HPDE6-E6E7 (cell line): ENCODE measurements around the gene NMT2.
"Not testable (repeated sequence)": the region's sequence is repeated elsewhere in the genome, so short reads cannot be mapped to it uniquely, and the experiment has no call there.

Experiments used
- DNase-seq: peaks from one replicate; pipeline ENCODE4 v3.0.0; 2011; ENCODE audit warnings: missing footprints; ENCODE audit errors: extremely low spot score

NMT2 gene

GRCh38 chr10:15168291-15168785, at the start of gene NMT2:
Gene NMT2 (minus strand): TSS chr10:15168693. CDS start chr10:15168612, 81 bp downstream.
- DNase-seq = peak; percentile 58

DNA sequence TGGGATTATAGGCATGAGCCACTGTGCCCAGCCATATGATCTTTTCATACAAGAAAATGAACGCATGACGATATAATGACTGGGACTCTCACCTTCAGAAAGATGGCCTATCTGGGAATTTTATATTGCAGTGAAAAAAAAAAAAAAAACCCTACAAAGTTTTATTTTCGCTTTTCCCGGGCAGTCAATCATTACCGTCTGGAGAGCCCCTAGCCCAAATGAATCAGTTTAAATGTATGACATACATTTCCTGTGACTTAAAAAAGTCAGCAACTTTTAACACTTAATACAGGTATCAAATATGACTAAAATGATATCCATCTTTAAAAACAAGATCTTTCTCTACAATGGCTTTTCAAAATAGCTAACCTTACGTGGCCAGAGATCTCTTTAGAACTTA, 48.2 kb upstream of the NMT2 start:
- no peak for DNase-seq

GRCh38 chr10:15214237-15214636, 45.7 kb upstream of the NMT2 start:
- no peak for DNase-seq

DNA sequence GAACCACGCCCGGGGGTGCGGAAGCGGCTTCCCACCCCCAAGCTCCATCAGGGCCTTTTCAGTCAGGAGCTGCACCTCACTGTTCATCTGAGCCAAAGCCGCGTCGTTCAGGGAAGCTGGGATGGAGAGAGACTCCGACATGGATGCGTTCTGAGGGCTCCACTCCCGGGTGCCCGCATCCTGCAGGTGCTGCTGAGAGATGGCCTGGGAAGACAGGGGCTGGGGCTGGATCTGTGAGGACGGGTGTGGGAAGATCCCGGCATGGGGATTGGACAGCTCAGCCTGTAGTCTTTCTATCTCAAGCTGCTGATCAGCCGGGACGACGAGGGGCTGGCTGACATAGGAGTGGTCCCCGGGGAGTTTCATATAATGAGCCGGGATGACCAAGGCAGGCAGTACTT, 45.0 kb upstream of the NMT2 start:
- DNase-seq = no peak

GRCh38 chr10:15211464-15211979, 43.0 kb upstream of the NMT2 start:
- DNase-seq = no peak

DNA sequence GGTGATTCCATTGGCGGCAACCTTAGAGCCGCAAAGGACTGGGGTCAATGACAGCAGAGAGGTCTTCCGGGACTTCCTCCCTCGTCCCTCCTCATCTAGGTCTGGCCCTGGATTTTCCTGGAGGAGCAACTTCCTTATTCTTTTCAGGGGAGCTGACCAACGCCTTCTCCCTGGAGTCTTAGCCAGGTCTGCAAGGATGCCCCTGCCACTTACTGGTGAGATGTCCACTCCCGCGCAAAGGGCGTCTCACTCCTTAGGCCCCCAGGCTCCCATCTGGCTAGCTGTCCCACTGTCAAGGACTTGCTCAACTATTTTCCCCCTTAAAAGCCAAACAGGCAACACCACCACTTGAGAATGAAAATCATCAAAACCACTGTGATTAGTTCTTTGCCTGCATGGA, 42.0 kb upstream of the NMT2 start:
- no peak for DNase-seq

DNA sequence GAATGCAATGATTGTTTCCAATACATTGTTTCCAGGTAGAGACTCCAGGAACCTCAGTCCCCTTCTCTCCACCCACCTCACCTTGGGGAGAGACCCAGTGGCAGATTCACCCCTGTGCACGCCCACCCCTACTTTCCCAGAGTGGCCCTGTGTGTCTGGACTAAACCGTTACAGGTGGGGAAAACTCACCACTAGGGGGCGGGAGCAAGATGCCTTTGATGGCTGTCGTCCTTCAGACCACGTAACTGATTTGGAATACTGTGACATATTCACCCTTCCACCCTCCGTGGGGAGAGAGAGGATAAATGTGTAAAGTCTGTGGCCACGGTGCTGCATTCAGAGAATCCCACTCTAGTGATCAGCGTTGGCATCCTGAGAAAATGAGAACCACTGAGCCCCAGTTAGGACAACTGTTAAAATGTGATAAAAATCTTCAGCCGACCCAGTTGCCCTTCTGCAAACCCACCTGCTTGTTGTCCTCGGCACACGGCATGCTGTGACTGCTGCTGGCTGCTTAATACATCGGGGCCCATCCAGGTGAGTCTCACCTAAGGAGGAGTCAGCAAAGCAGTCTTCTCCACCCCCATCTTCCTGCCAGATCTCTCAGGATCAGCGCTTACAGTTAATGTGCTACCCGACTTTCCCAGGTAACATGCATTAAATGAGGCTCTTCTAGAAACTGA, 41.5 kb upstream of the NMT2 start:
- DNase-seq = peak; percentile 5

- DNase-seq = no peak
Measured at GRCh38 chr10:15208221-15208620, 39.7 kb upstream of the NMT2 start.

DNA sequence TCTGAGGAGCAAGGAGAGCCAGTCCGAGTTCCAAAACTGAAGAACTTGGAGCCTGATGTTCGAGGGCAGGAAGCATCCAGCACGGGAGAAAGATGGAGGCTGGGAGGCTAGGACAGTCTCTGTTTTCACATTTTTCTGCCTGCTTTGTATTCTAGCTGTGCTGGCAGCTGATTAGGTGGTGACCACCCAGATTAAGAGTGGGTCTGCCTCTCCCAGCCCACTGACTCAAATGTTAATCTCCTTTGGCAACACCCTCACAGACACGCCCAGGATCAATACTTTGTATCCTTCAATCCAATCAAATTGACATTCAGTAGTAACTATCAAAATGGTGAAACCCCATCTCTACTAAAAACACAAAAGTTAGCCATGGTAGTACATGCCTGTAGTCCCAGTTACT, 38.9 kb upstream of the NMT2 start:
- not testable (repeated sequence) for DNase-seq

DNA sequence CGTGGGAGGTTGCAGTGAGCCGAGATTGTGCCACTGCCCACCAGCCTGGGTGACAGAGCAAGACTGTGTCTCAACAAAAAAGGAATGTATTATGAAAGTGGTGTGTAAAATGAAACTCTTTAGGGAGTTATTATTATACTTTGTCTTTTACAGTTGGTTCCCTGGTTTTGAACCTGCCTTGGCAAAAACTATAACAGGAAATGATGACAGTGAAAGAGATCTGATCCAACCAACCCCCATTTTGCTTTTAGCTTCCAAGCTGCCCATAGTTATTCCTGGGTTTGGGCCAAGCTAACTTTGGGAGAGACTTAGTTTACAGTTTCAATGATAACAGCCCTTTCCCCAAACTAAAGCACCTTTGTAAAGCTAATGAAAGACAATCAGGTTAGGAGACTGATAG, 34.1 kb upstream of the NMT2 start:
- no peak for DNase-seq

- not testable (repeated sequence) for DNase-seq
Measured at GRCh38 chr10:15202301-15202621, 33.8 kb upstream of the NMT2 start.

DNA sequence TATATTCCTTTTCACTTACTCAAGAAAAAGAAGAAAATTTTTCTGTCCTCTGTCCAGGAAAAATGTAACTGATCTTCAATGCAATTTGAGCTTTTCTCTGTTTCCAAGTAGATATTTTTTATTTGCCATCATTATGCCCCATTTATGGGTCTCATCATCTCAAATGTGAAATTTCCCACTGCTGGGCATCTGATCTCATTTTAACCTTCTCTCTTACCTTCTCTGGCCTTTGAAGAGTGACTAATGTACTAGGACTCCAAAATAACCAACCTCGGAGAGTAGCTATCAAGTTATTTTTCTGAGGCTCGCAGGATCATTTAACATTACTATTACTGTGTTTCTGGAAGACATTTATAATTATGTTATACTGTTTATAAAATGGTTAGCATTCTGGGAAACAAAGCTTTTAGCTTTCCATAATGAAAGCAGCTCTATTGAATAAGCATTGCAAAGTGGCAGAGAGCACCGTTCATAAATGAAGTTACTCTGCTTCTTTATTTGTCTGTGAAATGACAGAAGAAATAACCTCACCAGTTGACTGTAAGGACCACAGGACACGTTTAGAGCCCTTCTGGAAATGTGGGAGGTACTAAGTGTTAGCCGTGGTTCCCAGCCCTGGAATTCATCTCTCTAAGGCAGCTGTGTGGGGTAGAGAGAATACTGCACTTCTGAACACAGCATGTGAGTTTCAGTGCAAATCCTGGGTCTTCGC, 33.3 kb upstream of the NMT2 start:
- DNase-seq = peak; percentile 2

- peak; percentile 26 for DNase-seq
Measured at GRCh38 chr10:15200626-15201025, 32.1 kb upstream of the NMT2 start.

DNA sequence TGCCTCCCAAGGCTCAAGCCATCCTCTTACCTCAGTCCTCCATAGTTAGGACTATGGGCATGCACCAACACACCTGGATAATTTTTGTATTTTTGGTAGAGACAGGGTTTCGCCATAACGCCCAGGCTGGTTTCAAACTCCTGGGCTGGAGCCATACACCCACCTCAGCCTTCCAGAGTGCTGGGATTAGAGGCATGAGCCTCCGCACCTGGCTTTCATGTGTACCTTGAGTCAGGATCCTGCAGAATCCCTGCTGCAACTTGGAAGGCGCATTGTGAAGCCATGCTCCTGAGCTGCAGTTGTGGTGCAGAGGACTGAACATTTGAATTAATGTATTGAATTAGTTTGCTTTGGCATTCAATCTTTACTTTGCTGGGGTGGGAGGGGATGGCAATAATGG, 29.4 kb upstream of the NMT2 start:
- DNase-seq = no peak

- DNase-seq = no peak
Measured at GRCh38 chr10:15197276-15197675, 28.8 kb upstream of the NMT2 start.

DNA sequence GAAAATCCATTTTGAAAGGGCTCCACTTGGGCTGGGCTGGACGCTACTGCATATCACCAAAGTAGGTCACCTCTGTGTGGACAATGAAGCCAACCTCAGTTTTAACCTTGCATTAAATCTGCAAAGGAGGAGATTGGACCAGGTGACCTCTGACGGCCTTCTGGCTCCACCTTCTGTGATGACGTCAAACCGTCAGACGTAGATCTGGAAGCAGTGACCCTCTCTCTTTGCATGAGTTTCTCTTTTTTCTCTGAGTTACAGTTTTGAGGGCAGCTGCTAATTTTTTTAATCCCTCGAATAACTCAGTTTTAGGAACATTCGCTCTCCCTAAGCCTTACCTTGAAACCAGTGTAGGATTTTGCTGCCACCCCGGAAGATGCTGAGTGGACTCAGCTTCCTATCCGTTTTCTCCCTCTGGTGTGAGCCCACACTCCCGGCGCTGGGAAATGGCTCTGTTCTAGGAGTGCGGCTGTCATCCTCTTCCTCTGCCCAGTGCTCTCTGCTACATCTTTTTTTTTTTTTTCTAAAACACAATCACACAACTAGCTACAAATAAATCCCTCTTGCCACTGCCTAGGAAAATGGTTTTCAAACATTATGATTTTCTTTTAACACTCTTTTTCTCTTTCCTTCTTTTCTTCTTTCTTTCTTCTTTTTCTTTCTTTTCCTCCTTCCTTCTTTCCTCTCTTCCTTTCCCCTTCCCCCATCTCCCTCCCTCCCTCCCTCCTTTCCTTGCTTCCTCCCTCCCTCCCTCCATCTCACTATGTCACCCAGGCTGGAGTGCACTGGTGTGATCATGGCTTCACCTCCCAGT, 27.7 kb upstream of the NMT2 start:
- DNase-seq = no peak

DNA sequence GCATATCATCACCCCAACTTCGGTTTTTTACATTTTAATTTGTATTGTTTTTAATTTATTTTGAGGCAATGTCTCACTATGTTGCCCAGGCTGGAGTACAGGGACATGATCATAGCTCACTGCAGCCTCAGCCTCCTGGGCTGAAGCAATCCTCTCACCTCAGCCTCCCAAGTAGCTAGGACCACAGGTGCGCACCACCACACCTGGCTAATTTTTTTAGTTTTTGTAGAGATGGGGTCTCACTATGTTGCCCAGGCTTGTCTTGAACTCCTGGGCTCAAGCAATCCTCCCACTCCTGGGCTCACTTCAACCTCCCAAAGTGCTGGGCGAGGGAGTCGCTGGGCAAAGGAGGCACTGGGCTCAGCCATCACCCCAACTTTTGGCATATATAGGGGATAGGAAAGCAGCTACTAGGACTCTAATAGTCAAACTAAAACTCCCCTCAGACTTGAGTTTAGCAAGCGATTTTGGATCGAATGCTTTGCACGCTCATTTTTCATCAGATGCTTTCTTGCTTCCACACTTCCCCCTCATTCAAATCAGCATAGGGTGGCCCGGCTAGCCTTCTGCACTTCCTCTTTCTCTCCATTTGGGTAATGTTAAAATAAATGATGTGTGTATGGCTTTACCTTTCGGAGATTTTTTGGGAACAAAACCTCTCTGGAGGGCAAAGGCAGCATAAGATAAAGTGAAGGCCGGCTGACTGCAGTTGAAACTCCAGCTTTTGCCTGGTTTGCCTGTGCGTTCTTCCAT, 20.8 kb upstream of the NMT2 start:
- no peak for DNase-seq

DNA sequence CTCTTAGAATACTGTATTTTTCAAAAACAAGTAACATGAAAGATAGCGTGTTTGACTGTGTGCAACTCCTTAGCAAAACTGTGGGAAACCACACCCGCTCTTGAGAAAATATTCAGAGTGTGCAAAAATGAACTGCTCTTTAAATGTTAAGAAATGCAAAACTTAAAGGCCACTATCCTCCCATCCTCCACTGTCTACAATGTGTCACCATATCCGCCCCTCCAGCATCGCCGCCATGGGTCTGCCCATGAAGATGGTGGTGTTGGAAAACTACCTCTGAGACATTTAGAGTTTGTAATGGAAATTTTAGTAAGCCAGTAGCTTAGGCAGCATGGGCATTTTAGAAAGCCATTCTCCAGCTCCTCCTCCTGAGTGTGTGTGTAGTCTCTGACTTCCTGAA, 20.1 kb upstream of the NMT2 start:
- DNase-seq = no peak

GRCh38 chr10:15183689-15184481, 15.4 kb upstream of the NMT2 start:
- no peak for DNase-seq

DNA sequence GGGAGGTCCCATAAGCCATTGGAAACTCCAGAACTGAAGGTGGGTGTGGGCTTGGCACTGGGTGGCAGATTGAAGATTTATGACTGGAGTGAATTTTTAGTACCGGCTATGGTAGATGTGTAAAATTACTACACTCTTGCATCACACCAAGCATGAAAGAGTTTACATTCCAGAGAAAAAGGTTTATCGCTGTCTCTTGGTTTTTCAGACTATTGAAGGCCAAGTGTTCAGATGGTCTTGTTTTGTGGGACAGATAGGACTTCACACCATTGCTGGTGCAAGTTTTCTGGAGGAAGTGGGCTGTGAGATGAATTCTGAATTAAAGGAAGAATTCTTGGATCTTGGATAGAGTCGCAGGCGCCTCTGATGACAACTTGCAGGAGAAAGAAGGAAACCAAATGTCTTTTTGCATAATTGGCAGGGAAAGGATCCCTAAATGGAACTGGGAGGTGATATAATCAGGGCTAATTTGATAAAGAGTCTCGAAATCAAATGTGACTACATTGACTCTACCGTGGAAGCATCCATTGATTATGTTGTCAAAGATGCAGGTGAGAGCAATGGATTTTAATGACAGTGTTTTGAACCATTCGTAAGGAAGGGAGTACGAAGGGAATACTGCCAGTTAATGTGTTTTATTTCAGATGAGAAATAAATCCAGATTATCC, 14.2 kb upstream of the NMT2 start:
- no peak for DNase-seq
